Suppressor macrophage treated with lipopolysaccharide for 1 hour (primary cell): ENCODE results near the gene HUS1.
A peak's percentile ranks its signal among the peaks of the same experiment; 100 is the strongest.
"Not testable (repeated sequence)": the region's sequence is repeated elsewhere in the genome, so short reads cannot be mapped to it uniquely, and the experiment has no call there.

Experiments
- DNase-seq, 3 donors: peaks; one replicate each; pipeline ENCODE4 v3.0.0-alpha.2; 2020 to 2022

The HUS1 gene

GRCh38 chr7:47979145-47979831 lies at the start of gene HUS1:
HUS1 (minus strand) TSS chr7:47979615; CDS start chr7:47979519, 96 bp downstream.
- DNase-seq: peak; percentile 96 to 98 (median 97)

GRCh38 chr7:48028938-48029337 lies 49.5 kb upstream of the HUS1 start, which contains the start of gene SUN3:
SUN3 (minus strand) TSS chr7:48029107; CDS start chr7:48028938, 169 bp downstream.
- no peak for DNase-seq

- DNase-seq: no peak
Measured at GRCh38 chr7:48025624-48026023, 46.2 kb upstream of the HUS1 start.

- no peak for DNase-seq
Measured at GRCh38 chr7:48017674-48018073, 38.3 kb upstream of the HUS1 start.

- DNase-seq: no peak
Measured at GRCh38 chr7:48016641-48017040, 37.2 kb upstream of the HUS1 start.

GRCh38 chr7:48011951-48012350 lies 32.5 kb upstream of the HUS1 start:
- DNase-seq: no peak

GRCh38 chr7:48011323-48011722 lies 31.9 kb upstream of the HUS1 start:
- DNase-seq: peak in 2 of 3 donors; percentile 25 to 29

GRCh38 chr7:48009954-48010353 lies 30.5 kb upstream of the HUS1 start:
- no peak for DNase-seq

- DNase-seq: no peak
Measured at GRCh38 chr7:48009257-48009656, 29.8 kb upstream of the HUS1 start.

- DNase-seq: no peak
Measured at GRCh38 chr7:48006866-48007265, 27.5 kb upstream of the HUS1 start.

GRCh38 chr7:48004638-48005037 lies 25.2 kb upstream of the HUS1 start:
- DNase-seq: peak in 1 of 3 donors; percentile 14

- DNase-seq: no peak
Measured at GRCh38 chr7:48004032-48004431, 24.6 kb upstream of the HUS1 start.

- DNase-seq: not testable (repeated sequence)
Measured at GRCh38 chr7:48000164-48000563, 20.7 kb upstream of the HUS1 start.

GRCh38 chr7:47999413-47999812 lies 20.0 kb upstream of the HUS1 start:
- no peak for DNase-seq

- no peak for DNase-seq
Measured at GRCh38 chr7:47992446-47992845, 13.0 kb upstream of the HUS1 start.

- peak; percentile 82 to 92 (median 87) for DNase-seq
Measured at GRCh38 chr7:47991741-47992311, 12.4 kb upstream of the HUS1 start.

GRCh38 chr7:47991270-47991669 lies 11.9 kb upstream of the HUS1 start:
- no peak for DNase-seq

GRCh38 chr7:47990592-47990991 lies 11.2 kb upstream of the HUS1 start:
- DNase-seq: no peak

- not testable (repeated sequence) for DNase-seq
Measured at GRCh38 chr7:47989607-47990400, 10.4 kb upstream of the HUS1 start.

- no peak for DNase-seq
Measured at GRCh38 chr7:47988496-47989386, 9.3 kb upstream of the HUS1 start.

GRCh38 chr7:47982610-47983009 lies 3.2 kb upstream of the HUS1 start:
- DNase-seq: no peak

GRCh38 chr7:47980648-47981047 lies 1.2 kb upstream of the HUS1 start:
- DNase-seq: not testable (repeated sequence)

GRCh38 chr7:47979832-47980181 lies 392 bp upstream of the HUS1 start:
- no peak for DNase-seq
